Islet precursor cell (in vitro differentiated cells): Measurements from ENCODE around the gene TRAFD1.

ENCODE experiments used
- DNase-seq: peaks from one replicate; pipeline ENCODE4 v3.0.0-alpha.2; 2018

TRAFD1 gene, protein sequence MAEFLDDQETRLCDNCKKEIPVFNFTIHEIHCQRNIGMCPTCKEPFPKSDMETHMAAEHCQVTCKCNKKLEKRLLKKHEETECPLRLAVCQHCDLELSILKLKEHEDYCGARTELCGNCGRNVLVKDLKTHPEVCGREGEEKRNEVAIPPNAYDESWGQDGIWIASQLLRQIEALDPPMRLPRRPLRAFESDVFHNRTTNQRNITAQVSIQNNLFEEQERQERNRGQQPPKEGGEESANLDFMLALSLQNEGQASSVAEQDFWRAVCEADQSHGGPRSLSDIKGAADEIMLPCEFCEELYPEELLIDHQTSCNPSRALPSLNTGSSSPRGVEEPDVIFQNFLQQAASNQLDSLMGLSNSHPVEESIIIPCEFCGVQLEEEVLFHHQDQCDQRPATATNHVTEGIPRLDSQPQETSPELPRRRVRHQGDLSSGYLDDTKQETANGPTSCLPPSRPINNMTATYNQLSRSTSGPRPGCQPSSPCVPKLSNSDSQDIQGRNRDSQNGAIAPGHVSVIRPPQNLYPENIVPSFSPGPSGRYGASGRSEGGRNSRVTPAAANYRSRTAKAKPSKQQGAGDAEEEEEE

DNA sequence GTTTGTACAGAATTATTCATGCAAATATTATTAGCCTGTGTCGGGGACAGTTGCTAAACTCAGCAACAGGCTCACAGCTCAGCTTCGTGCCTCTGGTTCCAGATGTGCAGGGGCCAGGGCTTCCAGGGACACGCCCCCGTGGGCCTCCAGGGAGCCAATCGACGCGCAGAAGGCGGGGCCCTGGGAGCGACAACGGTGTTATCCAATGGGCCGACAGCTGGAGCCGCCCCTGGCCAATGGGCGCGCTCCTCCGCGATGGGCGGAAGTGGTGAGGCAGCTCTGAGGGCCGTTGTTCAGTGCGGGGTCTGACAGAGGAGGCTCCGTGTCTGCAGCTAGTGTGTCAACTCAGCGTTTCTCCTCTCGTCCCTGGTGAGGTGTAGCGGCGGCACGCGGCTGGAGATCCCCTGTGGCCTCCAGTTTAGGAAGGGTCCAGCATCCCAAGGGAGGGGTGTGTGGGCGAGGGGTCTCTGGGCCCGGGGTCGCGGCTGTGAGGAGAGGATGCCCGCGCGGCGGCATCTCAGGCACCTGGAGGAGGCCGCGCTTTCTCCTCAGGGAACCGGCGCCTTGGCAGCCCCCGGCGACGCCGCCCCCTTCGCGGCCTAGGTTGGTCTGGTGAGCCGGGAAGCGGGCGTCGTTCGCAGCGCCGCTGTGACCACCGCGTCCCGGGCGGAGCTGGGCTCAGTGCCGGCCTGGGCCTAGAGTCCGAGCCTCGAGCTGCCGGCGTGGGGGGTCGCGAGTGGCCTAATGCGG is at the start of gene TRAFD1:
TRAFD1 (plus strand) TSS at position 311 of the 750 bp plus-strand sequence. CDS start 4,963 bp downstream, outside the sequence.
- peak; percentile 100 for DNase-seq

DNA sequence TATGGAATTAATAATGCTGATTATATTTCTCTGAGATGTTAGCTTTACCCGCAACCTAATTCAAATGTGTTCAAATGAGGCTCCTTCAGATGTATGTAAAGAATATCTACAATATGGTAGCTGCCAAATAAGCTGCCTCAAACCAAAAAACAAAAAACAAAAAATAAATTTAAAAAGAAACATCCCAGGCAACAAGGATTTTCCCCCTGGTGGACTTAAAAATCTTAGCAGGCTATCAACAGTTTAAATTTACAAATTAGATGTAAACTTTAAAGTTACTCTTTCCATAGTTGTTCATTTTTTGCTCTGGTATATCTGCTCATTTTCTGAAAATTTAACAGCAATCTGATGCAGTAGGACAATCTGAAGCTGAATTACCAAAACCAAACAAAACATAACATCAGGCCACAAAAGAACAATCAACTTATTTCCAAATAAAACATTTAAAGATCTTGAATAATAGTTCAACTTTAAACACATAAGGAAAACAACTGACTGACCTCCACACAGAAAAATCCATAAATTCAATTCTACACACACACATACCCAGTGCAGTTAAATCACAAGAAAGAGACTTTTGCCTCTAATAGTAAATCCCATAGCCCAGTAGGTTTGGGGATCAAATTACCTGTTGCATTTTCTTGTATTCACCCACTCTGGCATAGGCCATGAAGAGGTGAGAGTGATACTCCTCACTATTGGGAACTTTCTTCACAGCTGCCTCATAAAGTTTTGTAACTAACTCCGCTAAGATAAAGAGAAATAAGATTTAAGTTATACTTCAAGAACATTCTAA is 38.1 kb upstream of the TRAFD1 start:
- no peak for DNase-seq

DNA sequence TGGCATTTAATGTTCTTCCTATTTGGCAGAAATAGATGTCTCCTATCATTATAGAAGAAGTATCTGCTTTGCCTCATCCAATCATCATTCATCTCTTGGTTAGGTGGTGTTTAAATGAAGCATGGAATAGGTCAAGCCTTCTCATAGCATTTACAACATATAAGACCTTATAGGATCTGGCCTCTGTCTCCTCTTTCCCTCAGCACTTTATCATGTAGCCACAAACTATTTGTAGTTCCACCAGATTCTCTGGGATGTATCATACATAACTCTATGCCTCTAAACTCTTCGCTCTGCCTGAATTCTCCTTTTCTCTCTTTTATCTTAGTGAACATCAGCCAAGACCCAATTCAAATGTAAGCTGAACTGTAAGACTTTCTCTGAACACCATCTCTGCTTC is 37.5 kb upstream of the TRAFD1 start:
- DNase-seq, result no peak

DNA sequence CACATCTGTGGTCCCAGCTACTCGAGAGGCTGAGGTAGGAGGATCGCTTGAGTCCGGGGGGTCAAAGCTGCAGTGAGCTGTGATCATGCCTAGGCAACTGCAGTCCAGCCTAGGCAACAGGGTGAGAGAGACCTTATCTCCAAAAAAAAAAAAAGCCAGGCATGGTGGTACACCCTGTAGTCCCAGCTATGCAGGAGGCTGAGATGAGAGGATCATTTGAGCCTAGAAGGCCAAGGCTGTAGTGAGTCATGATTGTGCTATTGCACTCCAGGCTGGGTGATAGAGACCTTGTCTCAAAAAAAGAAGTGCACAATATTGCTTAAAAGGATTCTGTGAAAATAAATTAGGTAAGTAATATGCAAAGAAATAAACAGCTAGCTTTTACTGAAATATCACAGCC is 33.8 kb upstream of the TRAFD1 start:
- no peak for DNase-seq

DNA sequence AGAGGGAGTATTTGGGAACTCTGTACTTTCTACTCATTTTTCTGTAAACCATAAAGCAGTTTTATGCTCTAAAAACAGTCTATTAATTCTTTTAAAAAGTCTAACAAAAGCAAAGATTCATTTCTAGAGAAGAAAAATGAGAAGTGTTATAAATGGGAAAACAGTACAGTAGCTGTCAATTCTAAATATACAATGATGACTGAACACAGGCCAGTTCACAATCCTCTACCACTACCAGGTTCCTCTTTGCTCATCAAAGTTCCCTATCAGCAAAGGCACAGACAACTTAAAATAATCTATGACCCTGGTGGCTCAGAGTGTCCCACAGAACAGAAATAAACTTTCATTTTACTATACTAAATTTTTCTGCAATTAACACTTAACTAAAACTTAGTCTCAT is 29.3 kb upstream of the TRAFD1 start:
- DNase-seq, result peak; percentile 4

DNA sequence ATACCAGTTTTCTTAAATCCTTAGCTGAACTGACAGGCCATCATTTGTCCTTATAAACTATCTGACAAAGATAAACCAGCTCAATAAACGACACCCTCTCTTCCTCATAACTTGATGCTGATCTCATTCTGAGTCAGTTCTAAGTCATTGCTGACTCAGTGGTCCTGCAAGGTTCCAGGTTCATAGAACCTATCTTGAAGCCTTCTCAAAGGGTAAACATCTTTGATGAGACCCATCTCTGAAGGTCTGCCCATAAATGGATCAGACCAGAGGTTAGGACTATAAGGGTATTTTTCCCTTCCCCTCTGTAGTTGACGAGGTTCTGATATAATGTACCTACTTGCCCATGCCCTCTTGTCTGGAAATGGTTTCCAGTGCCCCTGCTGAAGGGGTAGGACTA is 28.7 kb upstream of the TRAFD1 start:
- DNase-seq, result peak; percentile 40

DNA sequence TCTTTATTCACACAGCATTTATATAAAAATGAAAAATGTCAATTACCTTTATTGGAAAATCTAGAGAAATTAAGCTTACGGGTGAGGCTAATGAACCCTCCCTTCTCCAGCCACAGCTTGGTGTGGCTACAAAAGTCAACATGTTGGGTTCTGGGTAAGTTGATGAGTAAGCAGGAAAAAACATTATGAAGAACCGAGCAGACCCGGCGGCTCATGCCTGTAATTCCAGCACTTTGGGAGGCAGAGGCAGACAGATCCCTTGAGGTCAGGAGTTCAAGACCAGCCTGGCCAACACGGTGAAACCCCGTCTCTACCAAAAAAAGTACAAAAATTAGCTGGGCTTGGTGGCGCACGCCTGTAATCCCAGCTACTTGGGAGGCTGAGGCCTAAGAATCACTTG is 27.7 kb upstream of the TRAFD1 start:
- peak; percentile 34 for DNase-seq

DNA sequence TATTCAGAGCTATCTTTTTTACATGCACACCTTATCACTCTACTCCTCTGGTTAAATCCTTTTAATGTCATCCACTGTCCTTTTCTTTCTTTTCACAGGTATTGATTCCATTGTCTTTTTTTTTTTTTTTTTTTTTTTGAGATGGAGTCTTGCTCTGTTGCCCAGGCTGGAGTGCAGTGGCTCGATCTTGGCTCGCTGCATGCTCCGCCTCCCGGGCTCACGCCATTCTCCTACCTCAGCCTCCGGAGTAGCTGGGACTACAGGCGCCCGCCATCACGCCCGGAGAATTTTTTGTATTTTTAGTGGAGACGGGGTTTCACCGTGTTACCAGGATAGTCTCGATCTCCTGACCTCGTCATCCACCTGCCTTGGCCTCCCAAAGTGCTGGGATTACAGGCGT is 24.9 kb upstream of the TRAFD1 start:
- DNase-seq, result peak; percentile 8

DNA sequence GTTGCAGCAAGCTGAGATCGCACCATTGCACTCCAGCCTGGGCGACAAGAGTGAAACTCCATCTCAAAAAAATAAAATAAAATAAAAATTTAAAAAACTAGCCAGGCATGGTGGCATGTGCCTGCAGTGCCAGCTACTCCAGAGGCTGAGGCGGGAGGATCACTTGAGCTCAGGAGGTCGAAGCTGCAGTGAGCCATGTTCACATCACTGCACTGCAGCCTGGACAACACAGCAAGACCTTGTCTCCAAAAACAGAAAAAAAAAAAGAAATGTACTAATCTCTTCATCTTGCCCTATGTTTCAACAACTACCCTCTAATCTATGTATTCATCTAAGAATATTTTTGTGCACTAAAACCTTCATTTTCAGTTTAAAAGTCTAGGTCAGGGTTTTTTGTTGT is 23.2 kb upstream of the TRAFD1 start:
- DNase-seq, result no peak

DNA sequence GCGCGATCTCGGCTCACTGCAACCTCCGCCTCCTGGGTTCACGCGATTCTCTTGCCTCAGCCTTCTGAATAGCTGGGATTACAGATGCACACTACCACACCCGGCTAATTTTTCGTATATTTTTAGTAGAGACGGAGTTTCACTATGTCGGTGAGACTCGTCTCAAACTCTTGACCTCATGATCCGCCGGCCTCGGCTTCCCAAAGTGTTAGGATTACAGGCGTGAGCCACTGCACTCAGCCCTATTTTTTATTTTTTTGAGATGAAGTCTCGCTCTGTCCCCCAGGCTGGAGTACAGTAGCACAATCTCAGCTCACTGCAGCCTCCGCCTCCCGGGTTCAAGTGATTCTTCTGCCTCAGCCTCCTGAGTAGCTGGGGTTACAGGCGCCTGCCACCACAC is 22.6 kb upstream of the TRAFD1 start:
- peak; percentile 36 for DNase-seq

DNA sequence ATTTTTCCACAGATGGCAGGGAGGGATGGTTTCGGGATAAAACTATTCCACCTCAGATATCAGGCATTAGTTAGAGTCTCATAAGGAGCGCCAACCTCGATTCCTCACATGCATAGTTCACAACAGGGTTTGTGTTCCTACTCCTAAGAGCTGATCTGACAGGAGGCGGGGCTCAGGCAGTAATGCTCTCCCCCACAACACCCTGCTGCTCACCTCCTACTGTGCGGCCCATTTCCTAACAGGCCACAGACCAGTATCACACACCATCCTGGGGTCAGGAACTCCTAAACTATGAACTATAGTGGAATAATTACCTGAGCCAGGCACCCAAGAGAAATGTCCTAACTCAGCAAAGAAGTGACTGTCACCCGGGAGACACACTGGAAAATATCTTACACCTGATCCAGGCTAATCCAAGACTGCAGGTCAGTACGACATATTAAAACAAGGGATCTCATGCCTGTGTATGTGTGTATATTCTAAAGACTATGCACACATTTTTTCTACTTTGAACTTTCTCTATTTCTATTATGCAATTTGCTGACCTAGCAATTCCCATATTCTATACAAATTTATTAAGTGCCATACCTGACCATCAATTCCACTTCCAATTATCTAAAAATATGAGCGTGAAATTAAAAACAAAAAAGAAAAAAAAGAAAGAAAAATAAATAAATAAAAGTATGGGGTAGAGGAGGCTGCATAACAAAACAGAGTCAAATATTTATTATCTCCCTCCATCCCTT is 21.4 kb upstream of the TRAFD1 start:
- DNase-seq, result no peak

DNA sequence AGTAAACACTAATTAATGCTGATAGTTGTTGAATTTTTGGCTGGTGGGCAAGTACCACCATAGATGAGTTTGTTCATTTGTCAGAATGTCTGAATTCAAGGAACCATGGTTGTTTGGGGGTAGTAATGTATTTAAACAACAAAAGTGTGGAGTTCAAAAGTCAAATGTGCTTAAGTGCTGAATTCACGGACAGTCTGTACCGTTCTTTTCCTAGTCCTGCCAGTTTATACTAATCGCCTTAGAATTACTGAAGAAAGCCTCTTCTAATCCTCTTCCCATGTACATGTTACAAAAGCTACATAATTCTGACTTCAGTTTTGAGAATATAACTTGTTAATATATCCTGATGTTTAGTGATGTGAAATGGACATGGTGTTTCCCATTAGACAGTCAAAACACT is 19.5 kb upstream of the TRAFD1 start:
- no peak for DNase-seq

DNA sequence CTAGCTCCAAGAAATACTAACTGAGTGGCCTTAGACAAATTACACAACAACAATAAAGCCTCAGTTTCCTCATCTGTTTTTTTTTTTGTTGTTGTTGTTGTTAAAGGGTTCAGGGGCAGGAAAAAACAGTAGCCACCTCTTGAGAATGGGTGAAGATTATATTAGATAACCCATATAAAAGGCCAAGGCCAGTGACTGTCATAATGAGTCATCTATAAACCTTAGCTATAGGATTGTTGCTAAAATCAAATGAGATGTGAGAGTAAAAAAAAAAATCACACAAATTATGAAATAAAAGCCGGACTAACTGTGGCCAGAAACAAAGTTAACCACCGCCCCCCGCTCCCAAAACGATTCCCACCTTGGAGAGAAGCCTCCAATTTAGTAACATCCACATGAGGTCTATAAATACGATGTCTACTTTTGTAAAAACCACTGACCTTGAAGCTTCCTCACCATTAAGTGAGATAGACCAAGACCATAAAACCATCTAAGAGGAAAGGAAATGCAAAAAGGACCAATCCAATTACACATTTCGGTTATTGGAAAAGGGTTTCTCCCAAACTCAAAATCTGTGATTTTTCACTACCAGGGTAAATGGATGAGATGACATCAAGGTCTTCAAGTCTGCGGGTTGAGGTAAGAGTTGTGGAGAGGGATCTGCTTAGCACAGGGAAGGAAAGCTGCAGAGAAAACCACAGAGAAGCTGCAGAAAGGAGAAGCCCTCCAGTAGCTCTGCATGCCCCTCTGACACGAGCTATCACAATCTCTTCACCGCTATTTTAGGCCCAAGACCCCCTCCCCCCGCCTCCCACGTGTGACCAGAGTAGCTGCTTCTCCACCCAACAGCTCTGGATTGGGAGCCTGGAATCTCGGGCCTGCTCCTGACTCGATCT is 17.8 kb upstream of the TRAFD1 start:
- DNase-seq, result peak; percentile 70

DNA sequence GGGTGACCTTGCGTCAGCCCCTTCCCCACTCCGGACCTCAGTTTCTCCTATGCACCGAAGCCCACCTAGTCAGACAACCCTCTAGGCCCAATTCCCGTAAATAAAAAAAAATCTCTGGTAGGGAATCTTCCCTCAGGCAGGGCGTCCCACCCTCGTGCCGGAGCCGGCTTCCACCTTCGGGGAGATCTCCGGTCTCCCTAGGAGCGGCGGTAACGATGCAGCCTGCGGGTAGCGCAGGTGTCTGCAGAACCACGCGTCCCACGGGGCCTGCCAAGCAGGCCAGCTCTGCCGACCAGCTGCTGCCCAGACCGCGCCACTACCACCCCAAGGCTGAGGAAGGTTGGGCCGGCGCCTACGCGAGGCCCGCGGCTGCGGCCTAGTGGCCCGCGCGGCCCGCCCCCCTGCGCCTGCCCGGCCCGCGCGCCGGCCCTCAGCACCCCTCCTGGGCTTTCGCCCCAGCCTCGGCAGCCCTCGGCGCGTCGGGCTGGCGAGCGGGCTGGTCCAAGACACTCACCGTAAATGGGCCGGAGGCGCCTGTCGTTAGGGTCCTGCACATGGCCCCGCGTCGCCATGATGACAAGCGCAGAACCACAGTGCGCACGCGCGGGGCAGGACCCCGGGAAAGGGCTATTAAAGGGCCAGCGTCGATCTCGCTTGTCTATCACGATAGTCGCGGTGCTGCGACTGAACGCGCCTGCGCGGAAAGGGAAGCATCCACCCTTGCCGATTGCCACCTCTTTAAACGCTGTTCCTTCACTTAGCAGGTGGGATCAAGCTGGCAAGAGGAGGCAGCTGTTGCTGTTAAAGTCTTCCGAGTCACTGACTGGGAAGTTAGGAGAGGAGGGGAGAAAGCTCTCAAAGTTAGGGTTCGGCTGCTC is 16.9 kb upstream of the TRAFD1 start, which contains the start of gene NAA25:
NAA25 (minus strand) TSS at position 582 of the 878 bp plus-strand sequence; CDS start at position 572, 10 bp downstream.
- DNase-seq, result peak; percentile 97

DNA sequence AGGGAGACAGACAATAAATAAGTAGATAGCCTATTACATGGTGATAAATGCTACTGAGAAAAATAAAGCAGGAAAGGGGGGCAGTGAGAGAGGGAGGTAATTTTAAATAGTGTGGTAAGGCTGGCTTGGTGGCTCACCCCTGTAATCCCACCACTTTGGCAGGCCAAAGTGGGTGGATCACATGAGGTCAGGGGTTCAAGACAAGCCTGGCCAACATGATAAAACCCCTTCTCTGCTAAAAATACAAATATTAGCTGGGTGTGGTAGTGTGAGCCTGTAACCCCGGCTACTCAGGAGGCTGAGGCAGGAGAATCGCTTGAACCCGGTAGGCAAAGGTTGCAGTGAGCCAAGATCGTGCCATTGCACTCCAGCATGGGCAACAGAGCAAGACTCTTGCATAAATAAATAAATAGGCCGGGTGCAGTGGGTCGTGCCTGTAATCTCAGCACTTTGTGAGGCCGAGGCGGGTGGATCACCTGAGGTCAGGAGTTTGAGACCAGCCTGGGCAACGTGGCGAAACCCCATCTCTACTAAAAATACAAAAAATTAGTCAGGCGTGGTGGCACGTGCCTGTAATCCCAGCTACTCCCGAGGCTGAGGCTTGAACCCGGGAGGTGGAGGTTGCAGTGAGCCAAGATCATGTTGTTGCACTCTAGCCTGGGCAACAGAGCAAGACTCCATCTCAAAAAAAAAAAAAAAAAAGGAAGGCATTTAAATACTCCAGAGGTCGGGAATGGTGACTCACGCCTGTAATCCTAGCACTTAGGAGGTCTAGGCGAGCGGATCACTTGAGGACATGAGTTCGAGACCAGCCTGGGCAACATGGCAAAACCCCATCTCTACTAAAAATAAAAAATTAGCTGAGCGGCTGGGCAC is 14.3 kb upstream of the TRAFD1 start:
- peak; percentile 55 for DNase-seq

DNA sequence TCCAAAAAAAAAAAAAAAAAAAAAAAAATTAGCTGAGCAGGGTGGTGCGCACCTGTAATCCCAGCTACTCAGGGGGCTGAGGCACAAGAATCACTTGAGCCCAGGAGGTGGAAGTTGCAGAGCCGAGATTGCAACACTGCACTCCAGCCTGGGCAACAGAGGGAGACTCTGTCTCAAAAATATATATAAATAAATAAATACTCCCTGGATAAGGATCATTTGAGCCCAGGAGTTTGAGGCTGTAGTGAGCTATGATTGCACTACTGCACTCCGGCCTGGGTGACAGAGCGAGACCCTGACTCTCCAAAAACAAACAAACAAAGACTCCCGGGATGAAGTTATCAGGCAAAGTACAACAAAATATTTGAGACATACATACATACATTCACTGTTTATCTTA is 13.4 kb upstream of the TRAFD1 start:
- peak; percentile 32 for DNase-seq

DNA sequence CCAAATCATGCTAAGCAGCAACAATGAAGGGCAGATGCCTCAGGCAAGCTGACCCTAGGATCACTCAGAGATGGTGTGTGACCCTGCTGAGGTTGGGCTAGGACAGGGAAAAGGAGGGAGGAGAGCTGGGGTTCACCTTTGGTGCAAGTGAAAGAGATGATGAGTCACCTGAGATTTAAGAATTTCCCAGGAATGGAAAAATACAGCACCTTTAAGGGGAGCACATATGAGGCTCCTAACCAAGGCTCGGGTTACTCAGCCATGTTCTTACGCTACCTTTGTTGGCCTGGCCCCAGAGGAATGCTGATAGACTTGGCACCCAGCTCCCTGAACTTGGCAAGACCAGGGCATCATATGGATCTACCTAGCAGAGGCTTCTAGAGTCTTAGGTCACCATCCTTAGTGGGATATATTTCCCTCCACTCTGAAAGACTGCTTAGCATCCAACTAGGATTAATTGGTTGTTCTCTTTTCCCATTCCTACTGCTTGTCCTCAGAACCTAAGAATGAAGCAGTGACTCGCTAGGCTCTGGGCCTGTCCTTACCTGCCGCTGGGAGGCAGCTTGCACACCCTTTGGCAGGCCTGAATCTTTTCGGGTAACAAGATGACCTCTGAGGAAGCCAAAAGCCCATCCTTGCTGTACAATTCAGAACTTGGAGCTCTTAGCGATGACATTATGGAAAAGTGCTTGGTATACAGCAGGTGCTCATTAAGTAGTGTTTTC is 12.8 kb upstream of the TRAFD1 start:
- peak; percentile 55 for DNase-seq
